ENCODE results near the gene THEMIS.

Gene THEMIS

DNA sequence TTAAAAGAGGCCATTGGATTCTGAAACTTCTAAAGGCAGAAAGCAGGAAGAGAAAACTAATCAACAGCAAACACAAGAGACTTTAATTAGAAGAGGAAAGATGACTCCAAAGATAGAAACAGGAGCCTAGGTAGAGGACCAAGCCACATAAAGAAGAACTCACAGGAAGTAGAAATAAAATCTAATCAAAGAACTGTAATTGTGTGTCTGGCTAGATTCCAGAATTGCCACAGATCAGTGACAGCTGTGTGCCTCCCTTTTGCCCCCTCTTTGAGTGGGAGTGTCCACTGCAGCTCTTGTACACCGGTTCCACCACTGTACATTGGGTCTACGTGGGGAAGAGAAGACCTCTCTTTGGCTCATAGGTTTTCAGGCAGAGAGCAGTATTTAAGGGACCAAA, 22.3 kb upstream of the THEMIS start:
- Histone ChIP-seq H2AK5ac (ENCODE audit: low read length) (no peak overlapping the region), H3K79me1 (ENCODE audit: low read length) (no peaks in the 10 kb centered on the region)

DNA sequence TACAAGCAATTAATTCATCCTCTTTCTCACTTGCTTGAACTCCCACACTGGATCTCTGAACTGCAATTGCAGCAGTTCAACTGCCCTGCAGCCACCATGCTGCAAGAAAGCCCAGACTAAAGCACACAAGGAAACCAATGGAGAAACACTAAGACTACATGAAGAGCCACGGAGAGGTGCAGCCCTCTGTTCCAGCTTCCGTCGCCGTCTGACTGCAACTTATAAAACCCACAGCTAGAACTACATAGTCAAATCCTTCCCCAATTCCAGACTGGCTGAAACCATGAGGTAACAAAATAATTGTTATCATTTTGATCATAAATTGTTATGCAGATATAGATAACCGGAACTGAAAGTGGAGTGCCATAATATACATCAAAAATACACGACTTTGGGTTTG, 21.1 kb upstream of the THEMIS start:
- WGBS (ENCODE audit: extremely low coverage, insufficient coverage, low lambda C conversion rate) = no CpG with 5 or more reads among the region's 6 CpGs
- no peak overlapping the region for H3K18ac ChIP-seq (ENCODE audit: low read length)

More for the DNA sequence above, 22.3 kb upstream of the THEMIS start:
- H3K23ac ChIP-seq (ENCODE audit: low read length) = no peak overlapping the region
- H4K5ac ChIP-seq (ENCODE audit: low read length) = no peak overlapping the region
- H2BK120ac ChIP-seq (ENCODE audit: low read depth, low read length) = no peak overlapping the region
- no peaks in the 10 kb centered on the region for H3K4me1 ChIP-seq (ENCODE audit: control insufficient read depth, low read depth, low read length)
- no peak overlapping the region for H3K9ac ChIP-seq (ENCODE audit: low read length)
- no peak for DNase-seq
- H3K27me3 ChIP-seq (ENCODE audit: insufficient read depth, low read length, poor library complexity) = no peaks in the 10 kb centered on the region
- no CpG with 5 or more reads among the region's 2 CpGs for WGBS (ENCODE audit: extremely low coverage, insufficient coverage, low lambda C conversion rate)
- no peak overlapping the region for H4K8ac ChIP-seq (ENCODE audit: low read depth, low read length)
- H2BK15ac ChIP-seq (replicated peaks; ENCODE audit: low read depth) = no peak overlapping the region
- no peak overlapping the region for H3K18ac ChIP-seq (ENCODE audit: low read length)
- no peak overlapping the region for H3K27ac ChIP-seq (ENCODE audit: low read depth, low read length)
- H3K4me2 ChIP-seq (ENCODE audit: low read length) = no peak overlapping the region
- no peak overlapping the region for H2BK5ac ChIP-seq (ENCODE audit: low read length)
- H3K56ac ChIP-seq (ENCODE audit: low read length) = no peak overlapping the region
- no peaks in the 10 kb centered on the region for H3K79me2 ChIP-seq (ENCODE audit: control insufficient read depth, insufficient read depth, low read length)
- H3K4me3 ChIP-seq (ENCODE audit: low read length) = no peak overlapping the region
- no peaks in the 10 kb centered on the region for H3K36me3 ChIP-seq (ENCODE audit: control insufficient read depth, insufficient read depth, low read length)
- H3K4ac ChIP-seq (ENCODE audit: low read depth, low read length) = no peak overlapping the region

DNA sequence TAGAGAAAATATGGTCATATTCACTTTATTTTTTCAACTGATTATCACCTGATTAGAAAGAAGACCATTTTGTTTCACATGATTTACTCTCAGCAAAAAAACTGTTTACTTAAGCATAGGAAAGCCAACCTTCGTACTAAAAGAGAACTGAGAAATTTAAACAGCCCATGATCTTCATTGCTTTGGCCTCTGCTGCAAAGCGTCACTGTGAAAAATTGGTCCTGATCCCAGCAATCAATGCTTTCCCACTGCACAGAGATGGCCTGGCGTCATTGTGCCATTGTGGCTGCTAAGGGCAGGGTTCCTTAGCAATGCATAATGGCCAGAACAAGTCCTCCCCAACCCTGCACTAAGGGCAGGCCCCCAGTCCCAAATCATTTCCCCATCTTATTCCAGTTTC, 19.9 kb upstream of the THEMIS start:
- no peak overlapping the region for H4K8ac ChIP-seq (ENCODE audit: low read depth, low read length)

More for the DNA sequence above, 21.1 kb upstream of the THEMIS start:
- H2BK5ac ChIP-seq (ENCODE audit: low read length) = no peak overlapping the region
- H3K27ac ChIP-seq (ENCODE audit: low read depth, low read length) = no peak overlapping the region
- no peak overlapping the region for H2BK120ac ChIP-seq (ENCODE audit: low read depth, low read length)
- no peak overlapping the region for H3K9ac ChIP-seq (ENCODE audit: low read length)
- H3K4me2 ChIP-seq (ENCODE audit: low read length) = no peak overlapping the region
- no peaks in the 10 kb centered on the region for H3K36me3 ChIP-seq (ENCODE audit: control insufficient read depth, insufficient read depth, low read length)
- no peak overlapping the region for H3K56ac ChIP-seq (ENCODE audit: low read length)
- H3K79me1 ChIP-seq (ENCODE audit: low read length) = no peaks in the 10 kb centered on the region
- no peak overlapping the region for H4K8ac ChIP-seq (ENCODE audit: low read depth, low read length)
- H3K79me2 ChIP-seq (ENCODE audit: control insufficient read depth, insufficient read depth, low read length) = no peaks in the 10 kb centered on the region
- H3K23ac ChIP-seq (ENCODE audit: low read length) = no peak overlapping the region
- H3K27me3 ChIP-seq (ENCODE audit: insufficient read depth, low read length, poor library complexity) = no peaks in the 10 kb centered on the region
- H3K4me3 ChIP-seq (ENCODE audit: low read length) = no peak overlapping the region
- H4K5ac ChIP-seq (ENCODE audit: low read length) = no peak overlapping the region
- DNase-seq = no peak
- no peak overlapping the region for H3K4ac ChIP-seq (ENCODE audit: low read depth, low read length)
- H3K4me1 ChIP-seq (ENCODE audit: control insufficient read depth, low read depth, low read length) = no peaks in the 10 kb centered on the region
- no peak overlapping the region for H2BK15ac ChIP-seq (replicated peaks; ENCODE audit: low read depth)
- H2AK5ac ChIP-seq (ENCODE audit: low read length) = no peak overlapping the region

DNA sequence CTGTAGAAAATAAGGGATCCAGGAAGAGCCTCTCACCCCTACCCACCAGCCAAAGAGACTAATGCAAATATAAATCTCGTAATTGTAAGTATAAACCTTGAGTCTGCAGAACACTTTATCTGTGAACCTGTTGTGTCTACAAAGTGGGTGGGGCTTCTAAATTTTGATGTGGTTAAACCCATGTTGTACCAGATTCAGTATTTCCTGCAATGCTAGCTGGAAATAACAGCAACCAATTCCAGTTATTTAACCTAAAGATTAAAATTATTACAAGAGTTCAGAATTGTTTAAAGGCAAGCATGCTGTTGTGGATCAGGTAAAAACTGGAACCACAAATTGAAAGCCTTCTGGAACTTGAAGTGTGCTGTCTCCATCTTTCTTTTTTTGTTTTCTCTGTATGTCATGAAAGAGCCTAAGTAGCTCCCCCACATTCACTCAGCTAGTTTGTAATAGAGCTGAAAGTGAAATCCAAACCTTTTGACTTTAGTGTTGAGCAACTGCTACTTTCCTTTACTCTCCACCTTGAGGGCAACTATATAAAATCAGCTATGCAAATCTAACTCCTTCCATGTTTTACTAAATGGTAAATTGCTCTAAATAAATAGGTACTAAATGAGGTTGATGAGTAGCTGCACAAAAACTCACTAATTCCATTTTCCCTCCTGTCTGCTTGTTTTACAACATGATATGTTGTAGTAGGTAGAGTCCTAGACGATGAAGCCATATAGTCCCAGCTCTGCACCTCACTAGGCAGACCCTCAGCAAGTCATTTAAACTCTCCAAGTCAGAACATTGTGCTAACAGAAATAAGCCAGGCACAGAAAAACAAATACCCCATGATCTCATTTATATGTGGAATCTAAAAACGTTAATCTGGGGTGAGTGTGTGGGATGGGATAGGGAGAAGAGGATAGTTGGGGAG, 17.9 kb upstream of the THEMIS start:
- no peak overlapping the region for H3K4me3 ChIP-seq (ENCODE audit: low read length)
- H4K5ac ChIP-seq (ENCODE audit: low read length) = no peak overlapping the region
- H2BK120ac ChIP-seq (ENCODE audit: low read depth, low read length) = no peak overlapping the region
- no peak overlapping the region for H3K18ac ChIP-seq (ENCODE audit: low read length)
- no peaks in the 10 kb centered on the region for H3K4me1 ChIP-seq (ENCODE audit: control insufficient read depth, low read depth, low read length)
- no peaks in the 10 kb centered on the region for H3K79me2 ChIP-seq (ENCODE audit: control insufficient read depth, insufficient read depth, low read length)
- no peaks in the 10 kb centered on the region for H3K27me3 ChIP-seq (ENCODE audit: insufficient read depth, low read length, poor library complexity)
- no peak for DNase-seq
- no peak overlapping the region for H2BK15ac ChIP-seq (replicated peaks; ENCODE audit: low read depth)
- no peaks in the 10 kb centered on the region for H3K79me1 ChIP-seq (ENCODE audit: low read length)
- no peaks in the 10 kb centered on the region for H3K36me3 ChIP-seq (ENCODE audit: control insufficient read depth, insufficient read depth, low read length)
- WGBS (ENCODE audit: extremely low coverage, insufficient coverage, low lambda C conversion rate) = 100% methylated on average over 1 of the region's 3 CpGs
- H3K23ac ChIP-seq (ENCODE audit: low read length) = no peak overlapping the region
- no peak overlapping the region for H3K9ac ChIP-seq (ENCODE audit: low read length)
- no peak overlapping the region for H2BK5ac ChIP-seq (ENCODE audit: low read length)
- H3K27ac ChIP-seq (ENCODE audit: low read depth, low read length) = no peak overlapping the region
- no peak overlapping the region for H2AK5ac ChIP-seq (ENCODE audit: low read length)
- no peak overlapping the region for H3K56ac ChIP-seq (ENCODE audit: low read length)
- H3K4ac ChIP-seq (ENCODE audit: low read depth, low read length) = no peak overlapping the region
- no peak overlapping the region for H4K8ac ChIP-seq (ENCODE audit: low read depth, low read length)
- H3K4me2 ChIP-seq (ENCODE audit: low read length) = no peak overlapping the region

More for the DNA sequence above, 19.9 kb upstream of the THEMIS start:
- no peaks in the 10 kb centered on the region for H3K27me3 ChIP-seq (ENCODE audit: insufficient read depth, low read length, poor library complexity)
- no peak overlapping the region for H3K23ac ChIP-seq (ENCODE audit: low read length)
- WGBS (ENCODE audit: extremely low coverage, insufficient coverage, low lambda C conversion rate) = no CpG with 5 or more reads among the region's 3 CpGs
- H3K4me3 ChIP-seq (ENCODE audit: low read length) = no peak overlapping the region
- DNase-seq = no peak
- H3K18ac ChIP-seq (ENCODE audit: low read length) = no peak overlapping the region
- H3K79me2 ChIP-seq (ENCODE audit: control insufficient read depth, insufficient read depth, low read length) = no peaks in the 10 kb centered on the region
- no peaks in the 10 kb centered on the region for H3K4me1 ChIP-seq (ENCODE audit: control insufficient read depth, low read depth, low read length)
- no peak overlapping the region for H2BK15ac ChIP-seq (replicated peaks; ENCODE audit: low read depth)
- no peak overlapping the region for H2BK5ac ChIP-seq (ENCODE audit: low read length)
- no peak overlapping the region for H3K4ac ChIP-seq (ENCODE audit: low read depth, low read length)
- H3K4me2 ChIP-seq (ENCODE audit: low read length) = no peak overlapping the region
- H2BK120ac ChIP-seq (ENCODE audit: low read depth, low read length) = no peak overlapping the region
- H3K9ac ChIP-seq (ENCODE audit: low read length) = no peak overlapping the region
- no peak overlapping the region for H3K27ac ChIP-seq (ENCODE audit: low read depth, low read length)
- H2AK5ac ChIP-seq (ENCODE audit: low read length) = no peak overlapping the region
- H3K36me3 ChIP-seq (ENCODE audit: control insufficient read depth, insufficient read depth, low read length) = no peaks in the 10 kb centered on the region
- no peak overlapping the region for H3K56ac ChIP-seq (ENCODE audit: low read length)
- H4K5ac ChIP-seq (ENCODE audit: low read length) = no peak overlapping the region
- no peaks in the 10 kb centered on the region for H3K79me1 ChIP-seq (ENCODE audit: low read length)

DNA sequence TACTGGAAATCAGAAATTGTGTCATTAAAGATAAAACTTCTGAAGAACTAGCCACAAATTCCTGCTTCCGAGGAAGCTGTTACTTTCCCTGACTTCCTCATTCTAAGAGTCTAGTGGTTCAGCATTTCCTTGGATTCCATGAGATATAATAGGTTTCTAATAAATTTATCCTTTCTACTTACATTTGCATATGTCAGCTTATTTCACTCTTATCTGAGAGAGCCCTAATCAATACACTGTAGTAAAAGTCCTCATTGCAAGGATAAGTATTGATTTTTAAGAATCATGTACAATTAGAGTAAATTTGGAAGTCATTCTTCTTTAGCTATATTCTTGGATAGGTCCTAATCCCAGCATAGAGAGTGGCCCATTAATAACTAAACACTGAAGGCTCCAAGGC, 16.9 kb upstream of the THEMIS start:
- no peaks in the 10 kb centered on the region for H3K79me1 ChIP-seq (ENCODE audit: low read length)
- H3K9ac ChIP-seq (ENCODE audit: low read length) = no peak overlapping the region
- H3K4me1 ChIP-seq (ENCODE audit: control insufficient read depth, low read depth, low read length) = no peaks in the 10 kb centered on the region
- H2BK120ac ChIP-seq (ENCODE audit: low read depth, low read length) = no peak overlapping the region
- H2BK5ac ChIP-seq (ENCODE audit: low read length) = no peak overlapping the region
- no peak overlapping the region for H3K4ac ChIP-seq (ENCODE audit: low read depth, low read length)
- no CpG with 5 or more reads among the region's 1 CpG for WGBS (ENCODE audit: extremely low coverage, insufficient coverage, low lambda C conversion rate)
- no peak for DNase-seq
- H3K79me2 ChIP-seq (ENCODE audit: control insufficient read depth, insufficient read depth, low read length) = no peaks in the 10 kb centered on the region
- no peak overlapping the region for H3K23ac ChIP-seq (ENCODE audit: low read length)
- no peak overlapping the region for H3K27ac ChIP-seq (ENCODE audit: low read depth, low read length)
- no peaks in the 10 kb centered on the region for H3K27me3 ChIP-seq (ENCODE audit: insufficient read depth, low read length, poor library complexity)
- no peak overlapping the region for H4K5ac ChIP-seq (ENCODE audit: low read length)
- H3K4me2 ChIP-seq (ENCODE audit: low read length) = no peak overlapping the region
- H3K4me3 ChIP-seq (ENCODE audit: low read length) = no peak overlapping the region
- H3K36me3 ChIP-seq (ENCODE audit: control insufficient read depth, insufficient read depth, low read length) = no peaks in the 10 kb centered on the region
- H3K56ac ChIP-seq (ENCODE audit: low read length) = no peak overlapping the region
- H2BK15ac ChIP-seq (replicated peaks; ENCODE audit: low read depth) = no peak overlapping the region
- no peak overlapping the region for H4K8ac ChIP-seq (ENCODE audit: low read depth, low read length)
- no peak overlapping the region for H2AK5ac ChIP-seq (ENCODE audit: low read length)
- H3K18ac ChIP-seq (ENCODE audit: low read length) = no peak overlapping the region

All from mesendoderm (in vitro differentiated cells).